ENCODE measurements around the gene TMEM184A.

Gene TMEM184A

GRCh38 chr7:1544178-1544895 is 11.7 kb downstream of the TMEM184A start:
- H3K36me3 ChIP-seq (ENCODE audit: control insufficient read depth, insufficient read depth, low read length): peaks cover 11% of the 10 kb centered on the region
- H3K4me1 ChIP-seq (ENCODE audit: control insufficient read depth, insufficient read depth, low read length): no peaks in the 10 kb centered on the region
- H3K27me3 ChIP-seq (ENCODE audit: control insufficient read depth, insufficient read depth, low read length): no peaks in the 10 kb centered on the region
- no peak overlapping the region for H3K9ac ChIP-seq (ENCODE audit: low read length)
- H3K4me3 ChIP-seq (ENCODE audit: low read length): no peak overlapping the region
- H3K9me3 ChIP-seq (ENCODE audit: control insufficient read depth, low read length): no peaks in the 10 kb centered on the region

GRCh38 chr7:1543826-1544177 is 12.2 kb downstream of the TMEM184A start:
- no peak overlapping the region for H3K4me3 ChIP-seq (ENCODE audit: low read length)
- H3K4me1 ChIP-seq (ENCODE audit: control insufficient read depth, insufficient read depth, low read length): no peaks in the 10 kb centered on the region
- H3K36me3 ChIP-seq (ENCODE audit: control insufficient read depth, insufficient read depth, low read length): peaks cover 13% of the 10 kb centered on the region
- no peaks in the 10 kb centered on the region for H3K27me3 ChIP-seq (ENCODE audit: control insufficient read depth, insufficient read depth, low read length)
- H3K9ac ChIP-seq (ENCODE audit: low read length): no peak overlapping the region
- no peaks in the 10 kb centered on the region for H3K9me3 ChIP-seq (ENCODE audit: control insufficient read depth, low read length)

DNA sequence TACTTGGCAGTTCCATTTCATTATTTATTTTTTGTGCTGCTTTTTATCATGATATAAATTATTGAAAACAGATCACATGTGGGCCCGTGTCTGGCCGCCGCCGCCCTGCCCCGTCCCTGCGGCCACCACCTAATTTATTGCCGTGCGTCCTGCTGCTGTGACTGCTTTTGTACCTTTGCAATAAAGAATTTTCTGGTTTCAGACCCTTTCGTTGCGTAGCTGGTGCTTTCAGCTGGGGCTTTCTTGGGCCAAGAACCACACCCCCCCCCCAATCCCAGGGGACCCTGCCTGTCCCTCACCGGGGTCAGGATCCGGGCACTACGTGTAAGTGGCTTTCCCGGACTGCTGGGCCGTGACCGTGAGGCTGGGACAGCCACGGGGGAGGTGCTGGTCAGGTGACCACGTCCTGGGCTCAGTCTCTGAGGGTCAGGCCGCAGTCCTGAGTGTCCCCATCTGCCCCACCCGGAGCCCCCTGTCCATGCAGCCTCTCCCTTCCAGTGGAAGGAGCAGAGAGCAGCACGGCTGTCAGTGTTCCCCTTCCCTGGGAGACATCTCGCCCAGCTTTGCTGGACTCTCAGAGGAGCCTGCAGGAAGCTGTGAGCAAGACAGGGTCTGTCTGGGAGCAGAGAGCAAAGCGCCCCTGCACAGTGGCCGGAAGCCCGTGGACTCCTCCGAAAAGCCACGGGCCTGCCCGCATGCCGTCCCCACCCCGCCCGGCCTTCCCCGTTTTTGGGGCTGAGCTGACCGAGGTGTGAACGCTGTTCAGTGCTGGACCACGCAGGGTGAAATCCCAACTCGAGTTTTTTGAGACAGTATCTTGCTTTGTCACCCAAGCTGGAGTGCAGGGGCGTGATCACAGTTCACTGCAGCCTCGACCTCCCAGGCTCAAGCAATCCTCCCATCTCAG is 12.9 kb downstream of the TMEM184A start:
- no peak overlapping the region for H3K9ac ChIP-seq (ENCODE audit: low read length)
- peaks cover 13% of the 10 kb centered on the region for H3K36me3 ChIP-seq (ENCODE audit: control insufficient read depth, insufficient read depth, low read length)
- H3K9me3 ChIP-seq (ENCODE audit: control insufficient read depth, low read length): no peaks in the 10 kb centered on the region
- no peak overlapping the region for H3K4me3 ChIP-seq (ENCODE audit: low read length)
- peaks cover 5% of the 10 kb centered on the region for H3K4me1 ChIP-seq (ENCODE audit: control insufficient read depth, insufficient read depth, low read length)
- H3K27me3 ChIP-seq (ENCODE audit: control insufficient read depth, insufficient read depth, low read length): no peaks in the 10 kb centered on the region

GRCh38 chr7:1542329-1542728 is 13.7 kb downstream of the TMEM184A start:
- Histone ChIP-seq H3K4me1 (ENCODE audit: control insufficient read depth, insufficient read depth, low read length) (peaks cover 12% of the 10 kb centered on the region), H3K27me3 (ENCODE audit: control insufficient read depth, insufficient read depth, low read length) (no peaks in the 10 kb centered on the region), H3K36me3 (ENCODE audit: control insufficient read depth, insufficient read depth, low read length) (peaks cover 13% of the 10 kb centered on the region), H3K9me3 (ENCODE audit: control insufficient read depth, low read length) (no peaks in the 10 kb centered on the region), H3K9ac (ENCODE audit: low read length) (no peak overlapping the region), H3K4me3 (ENCODE audit: low read length) (no peak overlapping the region)

DNA sequence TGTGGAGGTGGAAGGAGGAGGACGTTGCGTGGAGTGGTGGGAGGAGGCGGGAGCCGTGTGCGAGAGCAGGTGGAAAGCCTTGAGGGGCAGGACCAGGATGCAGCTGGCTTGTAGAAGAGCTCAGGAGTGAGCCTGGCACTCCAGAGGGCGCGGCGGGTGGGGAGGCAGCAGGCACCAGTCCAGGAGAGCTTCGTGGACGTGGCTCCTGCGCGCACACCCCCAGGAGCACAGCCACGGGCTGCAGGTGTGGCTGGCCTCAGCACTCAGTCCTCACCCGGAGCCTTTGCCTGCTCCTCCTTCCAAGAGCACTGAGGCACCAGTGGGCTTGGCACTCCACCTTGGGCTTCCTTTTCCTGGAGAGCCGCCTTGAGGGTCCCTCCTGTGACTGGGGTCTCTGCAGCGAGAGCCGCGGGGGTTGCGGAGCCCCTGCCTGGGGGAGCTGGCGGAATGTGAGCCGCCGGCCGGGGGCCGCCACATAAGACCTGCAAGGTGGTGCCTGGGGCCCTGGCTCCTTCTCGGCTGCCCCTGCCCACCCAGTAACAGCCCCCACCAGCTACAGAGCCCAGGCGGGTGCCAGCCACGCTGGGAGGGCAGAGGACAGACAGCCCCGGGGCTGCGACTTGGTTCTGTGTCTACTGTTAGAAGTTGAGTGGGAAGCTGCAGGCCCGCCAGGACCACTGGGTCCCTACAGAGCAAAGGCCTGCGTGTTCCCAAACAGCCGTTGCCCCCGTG is 14.4 kb downstream of the TMEM184A start:
- no peaks in the 10 kb centered on the region for H3K27me3 ChIP-seq (ENCODE audit: control insufficient read depth, insufficient read depth, low read length)
- H3K4me1 ChIP-seq (ENCODE audit: control insufficient read depth, insufficient read depth, low read length): peaks cover 19% of the 10 kb centered on the region
- no peaks in the 10 kb centered on the region for H3K9me3 ChIP-seq (ENCODE audit: control insufficient read depth, low read length)
- no peak overlapping the region for H3K4me3 ChIP-seq (ENCODE audit: low read length)
- peaks cover 13% of the 10 kb centered on the region for H3K36me3 ChIP-seq (ENCODE audit: control insufficient read depth, insufficient read depth, low read length)
- no peak overlapping the region for H3K9ac ChIP-seq (ENCODE audit: low read length)

GRCh38 chr7:1540776-1541271 is 15.2 kb downstream of the TMEM184A start:
- no peak overlapping the region for H3K4me3 ChIP-seq (ENCODE audit: low read length)
- no peak overlapping the region for H3K9ac ChIP-seq (ENCODE audit: low read length)
- peaks cover 13% of the 10 kb centered on the region for H3K36me3 ChIP-seq (ENCODE audit: control insufficient read depth, insufficient read depth, low read length)
- no peaks in the 10 kb centered on the region for H3K9me3 ChIP-seq (ENCODE audit: control insufficient read depth, low read length)
- no peaks in the 10 kb centered on the region for H3K27me3 ChIP-seq (ENCODE audit: control insufficient read depth, insufficient read depth, low read length)
- peaks cover 24% of the 10 kb centered on the region for H3K4me1 ChIP-seq (ENCODE audit: control insufficient read depth, insufficient read depth, low read length)

DNA sequence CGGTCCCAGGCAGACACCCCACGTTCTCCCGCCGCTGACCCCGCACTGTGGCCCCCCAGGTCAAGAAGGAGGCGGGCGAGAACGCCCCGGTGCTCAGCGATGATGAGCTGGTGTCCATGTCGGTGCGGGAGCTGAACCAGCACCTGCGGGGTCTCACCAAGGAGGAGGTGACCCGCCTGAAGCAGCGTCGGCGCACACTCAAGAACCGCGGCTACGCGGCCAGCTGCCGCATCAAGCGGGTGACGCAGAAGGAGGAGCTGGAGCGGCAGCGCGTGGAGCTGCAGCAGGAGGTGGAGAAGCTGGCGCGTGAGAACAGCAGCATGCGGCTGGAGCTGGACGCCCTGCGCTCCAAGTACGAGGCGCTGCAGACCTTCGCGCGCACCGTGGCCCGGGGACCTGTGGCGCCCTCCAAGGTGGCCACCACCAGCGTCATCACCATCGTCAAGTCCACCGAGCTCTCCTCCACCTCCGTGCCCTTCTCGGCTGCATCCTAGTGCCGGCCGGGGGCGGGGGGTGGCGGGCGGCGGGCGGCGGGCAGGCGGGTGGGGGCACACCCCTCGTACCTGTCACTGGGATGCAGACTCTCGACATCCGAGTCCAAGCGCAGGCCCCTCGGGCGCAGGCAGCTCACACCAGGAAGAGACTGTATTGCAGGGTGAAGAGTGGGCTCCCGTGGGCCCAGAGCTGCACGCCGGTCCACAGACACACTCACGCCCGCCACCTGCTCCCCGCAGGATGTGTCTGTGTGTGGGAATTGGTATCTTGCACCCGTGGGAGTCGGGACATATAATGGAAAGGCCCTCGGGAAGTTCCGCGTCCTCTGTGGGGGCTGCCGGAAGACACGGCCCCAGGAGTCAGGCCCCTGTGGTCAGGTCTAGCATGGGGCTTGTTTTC is 15.9 kb downstream of the TMEM184A start:
- no peak overlapping the region for H3K9ac ChIP-seq (ENCODE audit: low read length)
- H3K36me3 ChIP-seq (ENCODE audit: control insufficient read depth, insufficient read depth, low read length): peaks cover 13% of the 10 kb centered on the region
- H3K4me3 ChIP-seq (ENCODE audit: low read length): no peak overlapping the region
- H3K9me3 ChIP-seq (ENCODE audit: control insufficient read depth, low read length): no peaks in the 10 kb centered on the region
- H3K4me1 ChIP-seq (ENCODE audit: control insufficient read depth, insufficient read depth, low read length): peaks cover 24% of the 10 kb centered on the region
- no peaks in the 10 kb centered on the region for H3K27me3 ChIP-seq (ENCODE audit: control insufficient read depth, insufficient read depth, low read length)

- Histone ChIP-seq H3K9ac (ENCODE audit: low read length) (no peak overlapping the region), H3K4me3 (ENCODE audit: low read length) (no peak overlapping the region), H3K4me1 (ENCODE audit: control insufficient read depth, insufficient read depth, low read length) (peaks cover 32% of the 10 kb centered on the region), H3K36me3 (ENCODE audit: control insufficient read depth, insufficient read depth, low read length) (peaks cover 13% of the 10 kb centered on the region), H3K27me3 (ENCODE audit: control insufficient read depth, insufficient read depth, low read length) (no peaks in the 10 kb centered on the region), H3K9me3 (ENCODE audit: control insufficient read depth, low read length) (no peaks in the 10 kb centered on the region)
These were observed 16.7 kb downstream of the TMEM184A start for GRCh38 chr7:1539181-1539881.

DNA sequence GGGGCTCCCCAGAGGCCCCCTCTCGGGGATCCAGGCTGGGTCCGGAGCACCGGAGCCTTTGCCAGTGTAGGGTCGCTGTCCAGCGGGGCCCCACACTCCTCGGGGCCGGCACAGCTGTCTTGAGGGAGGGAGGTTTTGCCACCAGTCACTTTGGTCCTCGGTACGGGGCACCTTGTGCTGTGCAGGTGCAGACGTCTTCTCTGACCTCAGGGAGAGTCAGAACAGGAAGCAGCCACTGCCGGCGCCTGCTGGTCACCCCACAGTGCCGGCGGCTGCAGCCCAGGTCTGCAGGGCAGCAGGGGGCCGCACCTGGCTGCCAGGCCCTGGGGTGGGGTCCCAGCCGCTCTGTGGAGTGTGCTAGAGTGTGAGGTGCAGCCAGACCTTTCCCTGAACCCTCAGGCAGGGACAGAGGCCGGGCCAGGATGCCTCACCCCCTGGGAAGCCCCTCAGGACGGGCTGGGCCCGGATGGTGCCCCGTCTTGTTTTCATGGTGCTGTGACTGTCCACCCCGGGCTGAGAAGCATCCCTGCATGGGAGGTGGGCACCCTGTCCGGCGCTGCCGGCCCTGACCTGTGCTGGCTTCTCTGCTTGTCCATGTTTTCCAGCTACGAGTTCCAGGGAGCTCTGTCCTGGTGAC is 17.3 kb downstream of the TMEM184A start:
- Histone ChIP-seq H3K27me3 (ENCODE audit: control insufficient read depth, insufficient read depth, low read length) (no peaks in the 10 kb centered on the region), H3K4me1 (ENCODE audit: control insufficient read depth, insufficient read depth, low read length) (peaks cover 39% of the 10 kb centered on the region), H3K36me3 (ENCODE audit: control insufficient read depth, insufficient read depth, low read length) (peaks cover 13% of the 10 kb centered on the region), H3K9me3 (ENCODE audit: control insufficient read depth, low read length) (no peaks in the 10 kb centered on the region), H3K4me3 (ENCODE audit: low read length) (no peak overlapping the region), H3K9ac (ENCODE audit: low read length) (no peak overlapping the region)

DNA sequence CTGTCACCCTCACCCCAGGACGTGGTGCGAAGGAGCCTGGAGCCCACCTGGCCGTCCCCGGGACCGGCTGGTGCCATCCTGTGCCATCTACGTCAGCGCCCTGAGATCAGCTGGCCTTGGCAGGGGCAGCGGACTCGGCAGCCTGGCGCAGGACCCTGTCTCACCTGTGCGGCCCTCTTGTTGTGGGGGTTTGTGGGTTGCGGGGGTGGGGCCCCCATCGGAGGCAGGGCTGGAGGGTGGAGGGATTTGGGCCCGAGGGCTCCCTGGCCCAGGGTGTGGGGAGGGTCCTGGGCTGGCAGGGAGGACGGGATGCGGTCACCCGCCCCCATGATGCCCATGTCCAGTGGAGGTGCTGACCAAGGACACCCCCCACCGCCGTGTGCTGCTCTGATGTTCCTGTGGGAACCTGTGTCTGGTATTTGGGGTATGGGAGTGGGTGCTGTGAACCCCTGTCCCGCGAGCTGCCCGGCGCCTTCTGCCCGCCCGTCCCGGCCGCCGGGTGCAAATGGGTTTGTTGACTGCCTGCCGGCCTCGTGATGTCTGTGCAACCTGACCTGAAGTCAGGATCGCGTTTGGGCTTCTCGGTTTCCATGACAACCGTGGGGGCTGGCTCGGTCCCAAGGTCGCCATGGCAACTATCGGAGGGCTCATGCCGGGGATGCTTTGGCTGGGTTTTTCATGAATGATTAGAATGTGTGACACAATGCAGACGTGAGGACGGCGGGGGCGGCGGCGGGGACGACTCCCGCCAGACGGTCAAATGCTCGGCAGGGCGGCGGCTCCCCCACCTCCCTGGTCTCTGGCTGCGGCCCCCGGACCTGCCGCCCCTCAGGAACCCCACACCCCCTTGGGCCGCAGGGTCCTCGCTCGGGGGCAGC is 18.2 kb downstream of the TMEM184A start:
- Histone ChIP-seq H3K9me3 (ENCODE audit: control insufficient read depth, low read length) (no peaks in the 10 kb centered on the region), H3K9ac (ENCODE audit: low read length) (peak overlapping the region; percentile 78), H3K4me3 (ENCODE audit: low read length) (peak overlapping the region; percentile 50), H3K4me1 (ENCODE audit: control insufficient read depth, insufficient read depth, low read length) (peaks cover 47% of the 10 kb centered on the region), H3K36me3 (ENCODE audit: control insufficient read depth, insufficient read depth, low read length) (peaks cover 13% of the 10 kb centered on the region), H3K27me3 (ENCODE audit: control insufficient read depth, insufficient read depth, low read length) (no peaks in the 10 kb centered on the region)

Measured in mucosa of stomach (tissue), 1 donor.